KMS-11 (cell line): ENCODE data around the gene TSPAN15.

Source experiments
- H2AFZ ChIP-seq: fragments of 200-600 bp; sonication (generic); 2 replicates; pipeline ENCODE4 v1.6.1; 2016; ENCODE audit warnings: antibody characterized with exemption, mixed run types, low read depth
- H3K27ac ChIP-seq: fragments of 200-600 bp; sonication (generic); 2 replicates; pipeline ENCODE4 v1.6.1; 2016; ENCODE audit warnings: mild to moderate bottlenecking, mixed run types
- H3K27me3 ChIP-seq: fragments of 200-600 bp; sonication (generic); 2 replicates; pipeline ENCODE4 v1.6.1; 2017; ENCODE audit warnings: mild to moderate bottlenecking, low read depth, mixed run types, moderate library complexity; ENCODE audit not compliant: insufficient read depth
- H3K36me3 ChIP-seq: fragments of 200-600 bp; sonication (generic); 2 replicates; pipeline ENCODE4 v1.6.1; 2017; ENCODE audit warnings: mild to moderate bottlenecking, mixed run types; ENCODE audit not compliant: insufficient read depth
- H3K4me1 ChIP-seq: fragments of 200-600 bp; sonication (generic); 2 replicates; pipeline ENCODE4 v1.6.1; 2016; ENCODE audit warnings: mild to moderate bottlenecking, low read depth, mixed run types; ENCODE audit not compliant: poor library complexity, severe bottlenecking
- H3K4me2 ChIP-seq: fragments of 200-600 bp; sonication (generic); 2 replicates; pipeline ENCODE4 v1.7.0; 2016; ENCODE audit warnings: mild to moderate bottlenecking, mixed run types
- H3K4me3 ChIP-seq: fragments of 200-600 bp; sonication (generic); IDR thresholded peaks from 2 replicates; pipeline ENCODE4 v1.6.1; 2017; ENCODE audit warnings: low read depth, low read length, mixed read lengths; ENCODE audit not compliant: insufficient read depth
- H3K79me2 ChIP-seq: fragments of 200-600 bp; sonication (generic); 2 replicates; pipeline ENCODE4 v1.6.1; 2016; ENCODE audit warnings: low read depth, mixed run types; ENCODE audit not compliant: insufficient read depth
- H3K9ac ChIP-seq: fragments of 200-600 bp; sonication (generic); 2 replicates; pipeline ENCODE4 v1.6.1; 2016; ENCODE audit warnings: mild to moderate bottlenecking, mixed run types
- H4K20me1 ChIP-seq: fragments of 200-600 bp; sonication (generic); 2 replicates; pipeline ENCODE4 v1.6.1; 2016; ENCODE audit warnings: mild to moderate bottlenecking, mixed run types; ENCODE audit not compliant: insufficient read depth
- CTCF ChIP-seq: fragments of 200-600 bp; sonication (generic); conservative IDR thresholded peaks from 2 replicates; pipeline ENCODE4 v1.6.1; 2017; ENCODE audit warnings: low read depth, mild to moderate bottlenecking, antibody characterized with exemption, low read length, moderate library complexity, mixed read lengths

Gene TSPAN15

GRCh38 chr10:69497231-69497561 is 45.9 kb downstream of the TSPAN15 start:
- H3K4me3 ChIP-seq = no peak overlapping the region
- H3K4me1 ChIP-seq = no peaks in the 10 kb centered on the region
- H3K27me3 ChIP-seq = no peaks in the 10 kb centered on the region
- H3K4me2 ChIP-seq = no peak overlapping the region
- no peaks in the 10 kb centered on the region for H3K36me3 ChIP-seq
- H3K9ac ChIP-seq = no peak overlapping the region
- H3K27ac ChIP-seq = no peak overlapping the region
- no peaks in the 10 kb centered on the region for H4K20me1 ChIP-seq
- no peak for TF ChIP-seq CTCF
- no peaks in the 10 kb centered on the region for H3K79me2 ChIP-seq
- no peak overlapping the region for H2AFZ ChIP-seq

- no peaks in the 10 kb centered on the region for H3K27me3 ChIP-seq
Measured at GRCh38 chr10:69497611-69498390, 46.5 kb downstream of the TSPAN15 start.

GRCh38 chr10:69498711-69499471 is 47.6 kb downstream of the TSPAN15 start:
- no peaks in the 10 kb centered on the region for H3K79me2 ChIP-seq
- H3K4me2 ChIP-seq = no peak overlapping the region

More at GRCh38 chr10:69497611-69498390, 46.5 kb downstream of the TSPAN15 start:
- no peaks in the 10 kb centered on the region for H3K79me2 ChIP-seq
- H4K20me1 ChIP-seq = no peaks in the 10 kb centered on the region
- no peak overlapping the region for H3K27ac ChIP-seq
- no peak overlapping the region for H2AFZ ChIP-seq
- no peaks in the 10 kb centered on the region for H3K4me1 ChIP-seq
- H3K4me3 ChIP-seq = no peak overlapping the region
- H3K4me2 ChIP-seq = no peak overlapping the region
- no peaks in the 10 kb centered on the region for H3K36me3 ChIP-seq
- no peak for TF ChIP-seq CTCF
- no peak overlapping the region for H3K9ac ChIP-seq

More at GRCh38 chr10:69498711-69499471, 47.6 kb downstream of the TSPAN15 start:
- Histone ChIP-seq H3K27me3 (no peaks in the 10 kb centered on the region), H3K4me1 (no peaks in the 10 kb centered on the region), H3K4me3 (no peak overlapping the region), H2AFZ (no peak overlapping the region), H4K20me1 (no peaks in the 10 kb centered on the region), H3K27ac (no peak overlapping the region), H3K36me3 (no peaks in the 10 kb centered on the region), H3K9ac (no peak overlapping the region)
- TF ChIP-seq CTCF = no peak
